ENCODE results near the gene AIF1L. TPM values are rescaled to one million over a fixed set of nuclear protein-coding genes. Genes with fewer than 3 reads are reported as not detected.

Gene AIF1L
- total and polyA plus RNA-seq, 2 experiments from 2014 or later, result 14.3 to 18.8 TPM

GRCh38 chr9:131062969-131063368 lies 33.4 kb upstream of the AIF1L start:
- Histone ChIP-seq H3K4me3 (no peak overlapping the region), H3K27me3 (no peaks in the 10 kb centered on the region), H3K36me3 (no peaks in the 10 kb centered on the region), H3K27ac (no peak overlapping the region), H3K4me1 (ENCODE audit: low read depth) (no peaks in the 10 kb centered on the region), H3K9me3 (ENCODE audit: low read depth) (no peaks in the 10 kb centered on the region)
- TF ChIP-seq, protein P1, sequence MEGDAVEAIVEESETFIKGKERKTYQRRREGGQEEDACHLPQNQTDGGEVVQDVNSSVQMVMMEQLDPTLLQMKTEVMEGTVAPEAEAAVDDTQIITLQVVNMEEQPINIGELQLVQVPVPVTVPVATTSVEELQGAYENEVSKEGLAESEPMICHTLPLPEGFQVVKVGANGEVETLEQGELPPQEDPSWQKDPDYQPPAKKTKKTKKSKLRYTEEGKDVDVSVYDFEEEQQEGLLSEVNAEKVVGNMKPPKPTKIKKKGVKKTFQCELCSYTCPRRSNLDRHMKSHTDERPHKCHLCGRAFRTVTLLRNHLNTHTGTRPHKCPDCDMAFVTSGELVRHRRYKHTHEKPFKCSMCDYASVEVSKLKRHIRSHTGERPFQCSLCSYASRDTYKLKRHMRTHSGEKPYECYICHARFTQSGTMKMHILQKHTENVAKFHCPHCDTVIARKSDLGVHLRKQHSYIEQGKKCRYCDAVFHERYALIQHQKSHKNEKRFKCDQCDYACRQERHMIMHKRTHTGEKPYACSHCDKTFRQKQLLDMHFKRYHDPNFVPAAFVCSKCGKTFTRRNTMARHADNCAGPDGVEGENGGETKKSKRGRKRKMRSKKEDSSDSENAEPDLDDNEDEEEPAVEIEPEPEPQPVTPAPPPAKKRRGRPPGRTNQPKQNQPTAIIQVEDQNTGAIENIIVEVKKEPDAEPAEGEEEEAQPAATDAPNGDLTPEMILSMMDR (IDR thresholded peaks at IDR 0.05; ENCODE audit: low read depth, low read length), result no peak
- no peak for DNase-seq (ENCODE audit: low read depth in 1 of 2, low spot score in 1 of 2)

DNA sequence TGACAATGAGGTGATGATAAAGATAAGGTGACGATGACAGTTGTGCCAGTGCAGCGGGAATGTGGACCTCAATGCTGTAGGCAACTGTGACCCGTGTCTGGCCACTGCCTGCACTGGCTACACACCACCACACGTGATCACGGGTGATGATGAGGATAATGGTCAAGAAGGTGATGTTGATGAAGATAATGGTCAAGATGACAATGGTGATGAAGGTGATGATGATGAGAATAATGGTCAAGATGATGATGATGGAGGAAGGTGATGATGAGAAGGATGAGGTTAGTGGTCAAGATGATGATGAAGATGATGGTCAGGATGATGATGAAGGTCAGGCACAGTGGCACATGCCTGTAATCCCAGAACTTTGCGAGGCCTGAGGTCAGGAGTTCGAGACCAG lies 30.7 kb upstream of the AIF1L start:
- TF ChIP-seq, protein P1 (IDR thresholded peaks at IDR 0.05; ENCODE audit: low read depth, low read length), result no peak
- no peaks in the 10 kb centered on the region for H3K4me1 ChIP-seq (ENCODE audit: low read depth)
- H3K4me3 ChIP-seq, result no peak overlapping the region
- DNase-seq (ENCODE audit: low read depth in 1 of 2, low spot score in 1 of 2), result no peak
- H3K36me3 ChIP-seq, result no peaks in the 10 kb centered on the region
- no peak overlapping the region for H3K27ac ChIP-seq
- no peaks in the 10 kb centered on the region for H3K9me3 ChIP-seq (ENCODE audit: low read depth)
- no peaks in the 10 kb centered on the region for H3K27me3 ChIP-seq

DNA sequence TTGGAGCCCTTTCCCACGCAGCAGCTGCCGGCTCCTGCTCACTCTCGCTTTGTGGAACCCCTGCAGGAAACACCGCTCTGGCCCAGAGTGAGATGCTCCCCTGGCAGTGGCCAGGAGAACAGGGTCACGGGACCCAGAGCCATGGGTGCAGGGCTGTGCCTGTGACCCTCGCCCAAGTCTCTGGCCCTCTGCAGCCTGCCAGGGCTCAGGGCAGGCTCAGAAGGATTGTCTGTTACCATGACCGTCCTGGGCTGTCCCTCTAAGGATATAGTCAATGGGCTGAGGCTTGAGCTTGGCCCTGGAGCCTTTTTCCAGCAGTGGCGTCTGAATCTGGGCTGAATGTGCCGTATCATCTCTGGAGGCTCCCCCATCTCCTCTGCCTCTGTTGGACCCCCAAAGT lies 28.7 kb upstream of the AIF1L start:
- H3K4me3 ChIP-seq, result no peak overlapping the region
- H3K36me3 ChIP-seq, result no peaks in the 10 kb centered on the region
- no peak for DNase-seq (ENCODE audit: low read depth in 1 of 2, low spot score in 1 of 2)
- no peaks in the 10 kb centered on the region for H3K4me1 ChIP-seq (ENCODE audit: low read depth)
- no peaks in the 10 kb centered on the region for H3K9me3 ChIP-seq (ENCODE audit: low read depth)
- H3K27ac ChIP-seq, result no peak overlapping the region
- no peaks in the 10 kb centered on the region for H3K27me3 ChIP-seq
- TF ChIP-seq, protein P1 (IDR thresholded peaks at IDR 0.05; ENCODE audit: low read depth, low read length), result no peak

- no peak overlapping the region for H3K4me3 ChIP-seq
- H3K9me3 ChIP-seq (ENCODE audit: low read depth), result no peaks in the 10 kb centered on the region
- no peaks in the 10 kb centered on the region for H3K27me3 ChIP-seq
- no peak overlapping the region for H3K27ac ChIP-seq
- TF ChIP-seq, protein P1 (IDR thresholded peaks at IDR 0.05; ENCODE audit: low read depth, low read length), result no peak
- no peak for DNase-seq (ENCODE audit: low read depth in 1 of 2, low spot score in 1 of 2)
- no peaks in the 10 kb centered on the region for H3K36me3 ChIP-seq
- H3K4me1 ChIP-seq (ENCODE audit: low read depth), result no peaks in the 10 kb centered on the region
Observed at GRCh38 chr9:131068076-131068816, 28.1 kb upstream of the AIF1L start.

DNA sequence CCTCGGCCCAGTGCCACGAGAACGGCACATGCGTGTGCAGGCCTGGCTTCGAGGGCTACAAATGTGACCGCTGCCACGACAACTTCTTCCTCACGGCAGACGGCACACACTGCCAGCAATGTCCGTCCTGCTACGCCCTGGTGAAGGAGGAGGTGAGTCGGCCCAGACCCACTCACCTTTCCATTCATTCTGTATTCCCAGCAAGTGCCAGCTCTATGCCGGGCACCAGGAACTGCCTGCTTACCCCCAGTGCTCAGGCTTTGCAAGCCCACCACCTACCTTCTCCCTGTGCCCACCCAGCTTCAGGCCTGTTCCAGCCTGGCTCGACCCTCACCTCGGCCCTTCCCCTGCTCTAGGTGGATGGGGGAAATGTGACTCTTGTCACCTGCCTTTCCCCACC lies 26.6 kb upstream of the AIF1L start:
- H3K4me3 ChIP-seq, result no peak overlapping the region
- H3K36me3 ChIP-seq, result no peaks in the 10 kb centered on the region
- H3K27me3 ChIP-seq, result no peaks in the 10 kb centered on the region
- DNase-seq (ENCODE audit: low read depth in 1 of 2, low spot score in 1 of 2), result no peak
- H3K27ac ChIP-seq, result no peak overlapping the region
- no peaks in the 10 kb centered on the region for H3K9me3 ChIP-seq (ENCODE audit: low read depth)
- H3K4me1 ChIP-seq (ENCODE audit: low read depth), result no peaks in the 10 kb centered on the region
- TF ChIP-seq, protein P1 (IDR thresholded peaks at IDR 0.05; ENCODE audit: low read depth, low read length), result no peak
